ENCODE measurements around the gene D2HGDH.

Gene D2HGDH

GRCh38 chr2:241768850-241769249 is 34.4 kb downstream of the D2HGDH start:
- H3K4me1 ChIP-seq (ENCODE audit: control insufficient read depth, insufficient read depth, low read length) = peaks cover 7% of the 10 kb centered on the region
- no peaks in the 10 kb centered on the region for H3K9me3 ChIP-seq (ENCODE audit: control insufficient read depth in 2 of 2, low read length in 2 of 2)
- no peak overlapping the region for H3K4me3 ChIP-seq (ENCODE audit: low read length in 2 of 2)
- H3K27me3 ChIP-seq (ENCODE audit: control insufficient read depth in 1 of 2, insufficient read depth in 2 of 2, low read length in 2 of 2) = peaks cover 3 to 7% of the 10 kb centered on the region in 2 donors
- peaks cover 0 to 4% of the 10 kb centered on the region in 2 donors for H3K36me3 ChIP-seq (ENCODE audit: control insufficient read depth in 2 of 2, insufficient read depth in 2 of 2, low read length in 2 of 2)
- H3K27ac ChIP-seq (ENCODE audit: low read length) = no peak overlapping the region
- H3K9ac ChIP-seq (ENCODE audit: low read length in 2 of 2) = no peak overlapping the region

- Histone ChIP-seq H3K4me3 (ENCODE audit: low read length in 2 of 2) (no peak overlapping the region), H3K9ac (ENCODE audit: low read length in 2 of 2) (no peak overlapping the region), H3K27me3 (ENCODE audit: control insufficient read depth in 1 of 2, insufficient read depth in 2 of 2, low read length in 2 of 2) (peaks cover 10 to 11% of the 10 kb centered on the region in 2 donors), H3K9me3 (ENCODE audit: control insufficient read depth in 2 of 2, low read length in 2 of 2) (no peaks in the 10 kb centered on the region), H3K27ac (ENCODE audit: low read length) (no peak overlapping the region), H3K36me3 (ENCODE audit: control insufficient read depth in 2 of 2, insufficient read depth in 2 of 2, low read length in 2 of 2) (peaks cover 0 to 2% of the 10 kb centered on the region in 2 donors), H3K4me1 (ENCODE audit: control insufficient read depth, insufficient read depth, low read length) (peaks cover 7% of the 10 kb centered on the region)
These were observed 35.4 kb downstream of the D2HGDH start for GRCh38 chr2:241769819-241770184.

- Histone ChIP-seq H3K27me3 (ENCODE audit: control insufficient read depth in 1 of 2, insufficient read depth in 2 of 2, low read length in 2 of 2) (peaks cover 15 to 17% of the 10 kb centered on the region in 2 donors), H3K27ac (ENCODE audit: low read length) (no peak overlapping the region), H3K9ac (ENCODE audit: low read length in 2 of 2) (no peak overlapping the region), H3K36me3 (ENCODE audit: control insufficient read depth in 2 of 2, insufficient read depth in 2 of 2, low read length in 2 of 2) (peaks cover 0 to 2% of the 10 kb centered on the region in 2 donors), H3K9me3 (ENCODE audit: control insufficient read depth in 2 of 2, low read length in 2 of 2) (no peaks in the 10 kb centered on the region), H3K4me3 (ENCODE audit: low read length in 2 of 2) (no peak overlapping the region), H3K4me1 (ENCODE audit: control insufficient read depth, insufficient read depth, low read length) (peaks cover 7% of the 10 kb centered on the region)
These were observed 35.9 kb downstream of the D2HGDH start for GRCh38 chr2:241770185-241770935.

- peaks cover 19 to 22% of the 10 kb centered on the region in 2 donors for H3K27me3 ChIP-seq (ENCODE audit: control insufficient read depth in 1 of 2, insufficient read depth in 2 of 2, low read length in 2 of 2)
- no peak overlapping the region for H3K27ac ChIP-seq (ENCODE audit: low read length)
- H3K9me3 ChIP-seq (ENCODE audit: control insufficient read depth in 2 of 2, low read length in 2 of 2) = no peaks in the 10 kb centered on the region
- H3K9ac ChIP-seq (ENCODE audit: low read length in 2 of 2) = no peak overlapping the region
- no peak overlapping the region for H3K4me3 ChIP-seq (ENCODE audit: low read length in 2 of 2)
- peaks cover 0 to 2% of the 10 kb centered on the region in 2 donors for H3K36me3 ChIP-seq (ENCODE audit: control insufficient read depth in 2 of 2, insufficient read depth in 2 of 2, low read length in 2 of 2)
- H3K4me1 ChIP-seq (ENCODE audit: control insufficient read depth, insufficient read depth, low read length) = peaks cover 7% of the 10 kb centered on the region
These were observed 36.5 kb downstream of the D2HGDH start for GRCh38 chr2:241770936-241771285.

- no peak overlapping the region for H3K27ac ChIP-seq (ENCODE audit: low read length)
- no peaks in the 10 kb centered on the region for H3K9me3 ChIP-seq (ENCODE audit: control insufficient read depth in 2 of 2, low read length in 2 of 2)
- H3K4me3 ChIP-seq (ENCODE audit: low read length in 2 of 2) = no peak overlapping the region
- H3K9ac ChIP-seq (ENCODE audit: low read length in 2 of 2) = no peak overlapping the region
- peaks cover 7% of the 10 kb centered on the region for H3K4me1 ChIP-seq (ENCODE audit: control insufficient read depth, insufficient read depth, low read length)
- H3K27me3 ChIP-seq (ENCODE audit: control insufficient read depth in 1 of 2, insufficient read depth in 2 of 2, low read length in 2 of 2) = peaks cover 22% of the 10 kb centered on the region in 2 donors
- H3K36me3 ChIP-seq (ENCODE audit: control insufficient read depth in 2 of 2, insufficient read depth in 2 of 2, low read length in 2 of 2) = peaks cover 0 to 2% of the 10 kb centered on the region in 2 donors
These were observed 37.0 kb downstream of the D2HGDH start for GRCh38 chr2:241771286-241772062.

- Histone ChIP-seq H3K27ac (ENCODE audit: low read length) (no peak overlapping the region), H3K4me3 (ENCODE audit: low read length in 2 of 2) (no peak overlapping the region), H3K9me3 (ENCODE audit: control insufficient read depth in 2 of 2, low read length in 2 of 2) (no peaks in the 10 kb centered on the region), H3K4me1 (ENCODE audit: control insufficient read depth, insufficient read depth, low read length) (peaks cover 7% of the 10 kb centered on the region), H3K9ac (ENCODE audit: low read length in 2 of 2) (no peak overlapping the region), H3K27me3 (ENCODE audit: control insufficient read depth in 1 of 2, insufficient read depth in 2 of 2, low read length in 2 of 2) (peaks cover 22 to 27% of the 10 kb centered on the region in 2 donors), H3K36me3 (ENCODE audit: control insufficient read depth in 2 of 2, insufficient read depth in 2 of 2, low read length in 2 of 2) (peaks cover 0 to 2% of the 10 kb centered on the region in 2 donors)
These were observed 37.7 kb downstream of the D2HGDH start for GRCh38 chr2:241772063-241772499.

- no peak overlapping the region for H3K9ac ChIP-seq (ENCODE audit: low read length in 2 of 2)
- no peak overlapping the region for H3K4me3 ChIP-seq (ENCODE audit: low read length in 2 of 2)
- peaks cover 22 to 27% of the 10 kb centered on the region in 2 donors for H3K27me3 ChIP-seq (ENCODE audit: control insufficient read depth in 1 of 2, insufficient read depth in 2 of 2, low read length in 2 of 2)
- no peak overlapping the region for H3K27ac ChIP-seq (ENCODE audit: low read length)
- H3K36me3 ChIP-seq (ENCODE audit: control insufficient read depth in 2 of 2, insufficient read depth in 2 of 2, low read length in 2 of 2) = no peaks in the 10 kb centered on the region
- H3K4me1 ChIP-seq (ENCODE audit: control insufficient read depth, insufficient read depth, low read length) = peaks cover 7% of the 10 kb centered on the region
- H3K9me3 ChIP-seq (ENCODE audit: control insufficient read depth in 2 of 2, low read length in 2 of 2) = no peaks in the 10 kb centered on the region
These were observed 39.3 kb downstream of the D2HGDH start for GRCh38 chr2:241773511-241774418.

GRCh38 chr2:241774419-241775222 is 40.2 kb downstream of the D2HGDH start:
- peaks cover 7% of the 10 kb centered on the region for H3K4me1 ChIP-seq (ENCODE audit: control insufficient read depth, insufficient read depth, low read length)
- no peaks in the 10 kb centered on the region for H3K9me3 ChIP-seq (ENCODE audit: control insufficient read depth in 2 of 2, low read length in 2 of 2)
- H3K27me3 ChIP-seq (ENCODE audit: control insufficient read depth in 1 of 2, insufficient read depth in 2 of 2, low read length in 2 of 2) = peaks cover 22 to 27% of the 10 kb centered on the region in 2 donors
- H3K4me3 ChIP-seq (ENCODE audit: low read length in 2 of 2) = no peak overlapping the region
- no peak overlapping the region for H3K27ac ChIP-seq (ENCODE audit: low read length)
- H3K9ac ChIP-seq (ENCODE audit: low read length in 2 of 2) = no peak overlapping the region
- no peaks in the 10 kb centered on the region for H3K36me3 ChIP-seq (ENCODE audit: control insufficient read depth in 2 of 2, insufficient read depth in 2 of 2, low read length in 2 of 2)

- Histone ChIP-seq H3K4me1 (ENCODE audit: control insufficient read depth, insufficient read depth, low read length) (peaks cover 7% of the 10 kb centered on the region), H3K4me3 (ENCODE audit: low read length in 2 of 2) (no peak overlapping the region), H3K9me3 (ENCODE audit: control insufficient read depth in 2 of 2, low read length in 2 of 2) (no peaks in the 10 kb centered on the region), H3K27ac (ENCODE audit: low read length) (no peak overlapping the region), H3K9ac (ENCODE audit: low read length in 2 of 2) (no peak overlapping the region), H3K27me3 (ENCODE audit: control insufficient read depth in 1 of 2, insufficient read depth in 2 of 2, low read length in 2 of 2) (peaks cover 22 to 27% of the 10 kb centered on the region in 2 donors), H3K36me3 (ENCODE audit: control insufficient read depth in 2 of 2, insufficient read depth in 2 of 2, low read length in 2 of 2) (no peaks in the 10 kb centered on the region)
These were observed 41.1 kb downstream of the D2HGDH start for GRCh38 chr2:241775223-241776177.
